ENCODE results near the gene TMC3. TPM values are rescaled to one million over a fixed set of nuclear protein-coding genes. Genes with fewer than 3 reads are reported as not detected.

Gene TMC3
- polyA plus RNA-seq, 4 donors = 0.25 to 5.3 TPM; not detected in 2

DNA sequence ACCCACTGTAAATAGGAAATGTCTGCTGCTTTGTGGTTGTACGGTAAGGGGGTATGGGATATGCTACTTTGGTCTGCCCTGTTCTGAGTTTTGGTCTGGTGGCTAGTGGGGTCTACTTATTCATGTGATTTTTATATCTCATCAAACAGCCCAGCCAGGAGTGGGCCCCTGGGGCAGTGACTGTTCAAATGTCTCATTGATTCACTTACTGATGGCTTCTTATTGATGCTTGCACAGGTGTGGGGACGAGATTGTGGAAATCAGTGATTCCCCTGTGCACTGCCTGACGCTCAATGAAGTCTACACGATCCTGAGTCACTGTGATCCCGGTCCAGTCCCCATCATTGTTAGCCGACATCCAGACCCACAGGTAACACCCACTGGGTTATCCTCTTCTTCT is 88.6 kb downstream of the TMC3 start:
- no peak for FAIRE-seq
- no peak for DNase-seq
- H3K27ac ChIP-seq (ENCODE audit: low read depth in 1 of 3, low read length in 2 of 3) = no peak overlapping the region

DNA sequence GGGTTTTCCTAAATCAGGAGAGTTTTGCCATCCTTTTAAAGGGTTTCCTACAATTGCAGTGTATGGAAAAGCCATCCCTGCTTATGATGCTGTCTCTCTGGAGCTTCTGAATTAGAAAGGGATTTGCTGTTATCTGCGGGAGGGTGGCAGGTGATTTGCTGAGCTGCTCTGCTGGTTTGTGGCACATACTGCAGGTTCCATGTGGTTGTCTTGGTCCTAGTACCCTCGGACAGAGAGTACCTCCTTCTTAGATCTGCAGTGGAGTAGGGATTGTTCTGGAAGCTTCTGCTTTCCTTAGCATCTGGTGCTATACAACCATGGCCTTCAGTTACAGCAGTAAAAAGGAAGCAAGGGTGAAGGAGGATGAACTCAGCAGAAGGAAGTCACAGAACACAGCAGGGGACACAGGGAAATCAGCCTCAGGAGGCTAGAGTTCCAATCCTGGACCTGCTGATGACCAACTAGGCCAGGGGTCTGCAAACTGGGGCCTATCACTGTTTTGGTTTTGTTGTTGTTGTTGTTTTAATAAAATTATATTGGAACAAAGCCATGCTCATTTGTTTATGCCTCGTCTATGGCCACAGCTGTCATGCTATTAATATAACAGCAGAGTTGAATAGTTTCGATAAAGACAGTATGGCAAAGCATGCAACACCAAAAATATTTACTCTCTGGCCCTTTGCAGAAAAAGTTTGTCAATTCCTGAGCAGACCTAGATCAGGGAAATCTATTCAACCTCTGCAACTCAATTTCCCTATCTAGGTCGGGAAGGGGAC is 89.6 kb downstream of the TMC3 start:
- Histone ChIP-seq H3K4me3 (ENCODE audit: low read depth in 1 of 3, low read length in 3 of 3) (no peak overlapping the region), H3K9me3 (ENCODE audit: control insufficient read depth in 2 of 2, insufficient read depth in 1 of 2, low read depth in 1 of 2, low read length in 1 of 2) (no peaks in the 10 kb centered on the region), H3K27ac (ENCODE audit: low read depth in 1 of 3, low read length in 2 of 3) (peak overlapping the region in 1 of 3 donors; percentile 77), H3K27me3 (ENCODE audit: control insufficient read depth in 3 of 3, insufficient read depth in 3 of 3, low read length in 3 of 3) (no peaks in the 10 kb centered on the region), H3K36me3 (ENCODE audit: control insufficient read depth in 3 of 3, insufficient read depth in 2 of 3, low read depth in 1 of 3, low read length in 3 of 3) (no peaks in the 10 kb centered on the region), H3K4me1 (ENCODE audit: control insufficient read depth in 3 of 3, insufficient read depth in 2 of 3, low read depth in 1 of 3, low read length in 2 of 3) (peaks cover 0 to 2% (median 0%) of the 10 kb centered on the region in 3 donors)
- WGBS, 3 donors = 64 to 72% (median 69%) methylated on average over 5 of the region's 5 CpGs
- FAIRE-seq (no peak), DNase-seq (no peak)

More for the DNA sequence above, 88.6 kb downstream of the TMC3 start:
- 85 to 88% (median 88%) methylated on average over 6 of the region's 6 CpGs for WGBS, 3 donors
- Histone ChIP-seq H3K36me3 (ENCODE audit: control insufficient read depth in 3 of 3, insufficient read depth in 2 of 3, low read depth in 1 of 3, low read length in 3 of 3) (no peaks in the 10 kb centered on the region), H3K4me3 (ENCODE audit: low read depth in 1 of 3, low read length in 3 of 3) (no peak overlapping the region), H3K9me3 (ENCODE audit: control insufficient read depth in 2 of 2, insufficient read depth in 1 of 2, low read depth in 1 of 2, low read length in 1 of 2) (no peaks in the 10 kb centered on the region), H3K4me1 (ENCODE audit: control insufficient read depth in 3 of 3, insufficient read depth in 2 of 3, low read depth in 1 of 3, low read length in 2 of 3) (peaks cover 0 to 2% (median 0%) of the 10 kb centered on the region in 3 donors), H3K27me3 (ENCODE audit: control insufficient read depth in 3 of 3, insufficient read depth in 3 of 3, low read length in 3 of 3) (no peaks in the 10 kb centered on the region)

- Histone ChIP-seq H3K4me1 (ENCODE audit: control insufficient read depth in 3 of 3, insufficient read depth in 2 of 3, low read depth in 1 of 3, low read length in 2 of 3) (peaks cover 0 to 2% (median 0%) of the 10 kb centered on the region in 3 donors), H3K9me3 (ENCODE audit: control insufficient read depth in 2 of 2, insufficient read depth in 1 of 2, low read depth in 1 of 2, low read length in 1 of 2) (peaks cover 0 to 3% of the 10 kb centered on the region in 2 donors), H3K36me3 (ENCODE audit: control insufficient read depth in 3 of 3, insufficient read depth in 2 of 3, low read depth in 1 of 3, low read length in 3 of 3) (no peaks in the 10 kb centered on the region), H3K4me3 (ENCODE audit: low read depth in 1 of 3, low read length in 3 of 3) (no peak overlapping the region), H3K27ac (ENCODE audit: low read depth in 1 of 3, low read length in 2 of 3) (no peak overlapping the region), H3K27me3 (ENCODE audit: control insufficient read depth in 3 of 3, insufficient read depth in 3 of 3, low read length in 3 of 3) (no peaks in the 10 kb centered on the region)
- 92 to 98% (median 92%) methylated on average over 5 of the region's 5 CpGs for WGBS, 3 donors
- DNase-seq (no peak), FAIRE-seq (no peak)
Observed at GRCh38 chr15:81282911-81283310, 91.1 kb downstream of the TMC3 start.

DNA sequence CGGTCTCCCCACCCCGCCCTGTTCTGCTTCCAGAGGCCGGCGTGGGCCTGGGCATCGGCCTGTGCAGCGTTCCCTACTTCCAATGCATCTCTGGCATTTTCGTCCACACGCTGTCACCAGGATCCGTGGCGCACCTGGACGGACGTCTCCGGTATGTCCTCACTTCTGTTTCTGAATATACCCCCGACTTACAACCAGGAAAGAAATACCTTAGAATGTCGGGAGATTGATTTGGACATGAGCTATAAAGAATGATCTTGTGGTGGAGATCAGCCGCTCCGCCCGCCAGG is 91.5 kb downstream of the TMC3 start:
- Histone ChIP-seq H3K27me3 (ENCODE audit: control insufficient read depth in 3 of 3, insufficient read depth in 3 of 3, low read length in 3 of 3) (no peaks in the 10 kb centered on the region), H3K9me3 (ENCODE audit: control insufficient read depth in 2 of 2, insufficient read depth in 1 of 2, low read depth in 1 of 2, low read length in 1 of 2) (peaks cover 0 to 3% of the 10 kb centered on the region in 2 donors), H3K4me3 (ENCODE audit: low read depth in 1 of 3, low read length in 3 of 3) (no peak overlapping the region), H3K4me1 (ENCODE audit: control insufficient read depth in 3 of 3, insufficient read depth in 2 of 3, low read depth in 1 of 3, low read length in 2 of 3) (peaks cover 0 to 2% (median 0%) of the 10 kb centered on the region in 3 donors), H3K36me3 (ENCODE audit: control insufficient read depth in 3 of 3, insufficient read depth in 2 of 3, low read depth in 1 of 3, low read length in 3 of 3) (no peaks in the 10 kb centered on the region), H3K27ac (ENCODE audit: low read depth in 1 of 3, low read length in 2 of 3) (no peak overlapping the region)
- no peak for FAIRE-seq
- no peak for DNase-seq
- WGBS, 3 donors = 93 to 94% (median 93%) methylated on average over 18 of the region's 18 CpGs

GRCh38 chr15:81281766-81282605 is 92.0 kb downstream of the TMC3 start:
- 93 to 95% (median 94%) methylated on average over 12 of the region's 12 CpGs for WGBS, 3 donors
- Histone ChIP-seq H3K36me3 (ENCODE audit: control insufficient read depth in 3 of 3, insufficient read depth in 2 of 3, low read depth in 1 of 3, low read length in 3 of 3) (no peaks in the 10 kb centered on the region), H3K4me3 (ENCODE audit: low read depth in 1 of 3, low read length in 3 of 3) (no peak overlapping the region), H3K9me3 (ENCODE audit: control insufficient read depth in 2 of 2, insufficient read depth in 1 of 2, low read depth in 1 of 2, low read length in 1 of 2) (peaks cover 0 to 7% of the 10 kb centered on the region in 2 donors), H3K27me3 (ENCODE audit: control insufficient read depth in 3 of 3, insufficient read depth in 3 of 3, low read length in 3 of 3) (no peaks in the 10 kb centered on the region), H3K27ac (ENCODE audit: low read depth in 1 of 3, low read length in 2 of 3) (no peak overlapping the region), H3K4me1 (ENCODE audit: control insufficient read depth in 3 of 3, insufficient read depth in 2 of 3, low read depth in 1 of 3, low read length in 2 of 3) (peaks cover 0 to 2% (median 0%) of the 10 kb centered on the region in 3 donors)
- no peak for DNase-seq
- FAIRE-seq = no peak

DNA sequence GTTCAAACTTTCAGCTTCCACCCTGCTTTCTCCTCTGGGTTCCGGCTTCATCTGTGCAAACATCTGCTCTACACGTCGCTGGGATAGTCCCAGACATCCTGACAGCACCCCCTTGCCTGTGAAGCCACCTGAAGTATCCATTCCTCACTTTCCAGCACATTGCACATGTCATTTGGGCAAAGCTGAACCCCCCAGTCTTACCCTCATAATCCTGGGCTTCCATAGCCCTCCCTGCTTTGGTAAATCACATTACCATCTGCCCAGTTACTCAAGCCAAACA is 92.6 kb downstream of the TMC3 start:
- FAIRE-seq = no peak

More for the DNA sequence above, 92.6 kb downstream of the TMC3 start:
- Histone ChIP-seq H3K4me1 (ENCODE audit: control insufficient read depth in 3 of 3, insufficient read depth in 2 of 3, low read depth in 1 of 3, low read length in 2 of 3) (peaks cover 0 to 2% (median 0%) of the 10 kb centered on the region in 3 donors), H3K4me3 (ENCODE audit: low read depth in 1 of 3, low read length in 3 of 3) (no peak overlapping the region), H3K27ac (ENCODE audit: low read depth in 1 of 3, low read length in 2 of 3) (no peak overlapping the region), H3K36me3 (ENCODE audit: control insufficient read depth in 3 of 3, insufficient read depth in 2 of 3, low read depth in 1 of 3, low read length in 3 of 3) (no peaks in the 10 kb centered on the region), H3K27me3 (ENCODE audit: control insufficient read depth in 3 of 3, insufficient read depth in 3 of 3, low read length in 3 of 3) (no peaks in the 10 kb centered on the region), H3K9me3 (ENCODE audit: control insufficient read depth in 2 of 2, insufficient read depth in 1 of 2, low read depth in 1 of 2, low read length in 1 of 2) (peaks cover 0 to 7% of the 10 kb centered on the region in 2 donors)
- WGBS, 3 donors = 90 to 100% (median 95%) methylated on average over 3 of the region's 3 CpGs
- DNase-seq = no peak

Other genes with a start within 250 kb of the TMC3 start
- gene CFAP161, start 239.9 kb downstream of the TMC3 start, polyA plus RNA-seq = under 1 TPM in 2 of 4 donors, not detected in 2; 0.15 to 0.31 TPM
- gene IL16, start 177.3 kb downstream of the TMC3 start, polyA plus RNA-seq = 1 to 10 TPM; 1.8 to 9.7 (median 7.9) TPM
- 10 to 100 TPM in 3 of 4 donors, 1 to 10 TPM in 1; 7.8 to 56.0 (median 16.8) TPM for gene STARD5, start 50.1 kb downstream of the TMC3 start, polyA plus RNA-seq

Data from small intestine (tissue), 7 donors.